Measurements from ENCODE around the gene SLC27A4.

Gene SLC27A4

GRCh38 chr9:128394379-128395168, 54.2 kb downstream of the SLC27A4 start:
- H3K27me3 ChIP-seq (replicated peaks in 2 of 5; ENCODE audit: control insufficient read depth in 4 of 5, insufficient read depth in 5 of 5, low read length in 4 of 5), result no peaks in the 10 kb centered on the region
- no peaks in the 10 kb centered on the region for H3K9me3 ChIP-seq (ENCODE audit: control extremely low read depth in 1 of 5, control insufficient read depth in 4 of 5, insufficient read depth in 2 of 5, low read depth in 1 of 5, low read length in 4 of 5)
- no peak for DNase-seq
- no peak overlapping the region for H3K27ac ChIP-seq (ENCODE audit: insufficient read depth in 1 of 2, low read depth in 1 of 2, low read length in 2 of 2, poor library complexity in 1 of 2, severe bottlenecking in 2 of 2)
- CTCF ChIA-PET, result no interaction called here
- POLR2A ChIA-PET, result interaction anchor here (0.6 kb wide), 1 partner anchor 107 kb away, joined by 3 read pairs; no protein-coding TSS in a partner anchor
- H3K36me3 ChIP-seq (ENCODE audit: control insufficient read depth in 4 of 4, insufficient read depth in 4 of 4, low read length in 3 of 4), result peaks cover 2 to 31% (median 18%) of the 10 kb centered on the region in 4 experiments
- 87% methylated on average over 3 of the region's 9 CpGs for WGBS (ENCODE audit: insufficient coverage)
- peaks cover 0 to 9% (median 8%) of the 10 kb centered on the region in 4 experiments for H3K4me1 ChIP-seq (ENCODE audit: control extremely low read depth in 1 of 4, control insufficient read depth in 4 of 4, insufficient read depth in 4 of 4, low read length in 3 of 4)
- H3K4me3 ChIP-seq (ENCODE audit: control insufficient read depth in 1 of 7, extremely low read depth in 1 of 7, insufficient read depth in 4 of 7, low read depth in 2 of 7, low read length in 6 of 7), result no peak overlapping the region

- peak overlapping the region in 3 of 7 experiments; percentile 11 to 64 (median 39) for H3K4me3 ChIP-seq (ENCODE audit: control insufficient read depth in 1 of 7, extremely low read depth in 1 of 7, insufficient read depth in 4 of 7, low read depth in 2 of 7, low read length in 6 of 7)
- ChIA-PET CTCF (interaction anchor here (0.6 to 1.7 kb wide), 7 partner anchors 10 to 417 kb away, joined by 3 to 5 read pairs (median 4); no protein-coding TSS in a partner anchor), POLR2A (no interaction called here)
- peaks cover 0 to 9% (median 8%) of the 10 kb centered on the region in 4 experiments for H3K4me1 ChIP-seq (ENCODE audit: control extremely low read depth in 1 of 4, control insufficient read depth in 4 of 4, insufficient read depth in 4 of 4, low read length in 3 of 4)
- peak; percentile 30 to 67 (median 63) for DNase-seq
- H3K27me3 ChIP-seq (replicated peaks in 2 of 5; ENCODE audit: control insufficient read depth in 4 of 5, insufficient read depth in 5 of 5, low read length in 4 of 5), result no peaks in the 10 kb centered on the region
- WGBS (ENCODE audit: insufficient coverage), result 6% methylated on average over 18 of the region's 19 CpGs
- no peak overlapping the region for H3K27ac ChIP-seq (ENCODE audit: insufficient read depth in 1 of 2, low read depth in 1 of 2, low read length in 2 of 2, poor library complexity in 1 of 2, severe bottlenecking in 2 of 2)
- peaks cover 0 to 7% (median 4%) of the 10 kb centered on the region in 4 experiments for H3K36me3 ChIP-seq (ENCODE audit: control insufficient read depth in 4 of 4, insufficient read depth in 4 of 4, low read length in 3 of 4)
- no peaks in the 10 kb centered on the region for H3K9me3 ChIP-seq (ENCODE audit: control extremely low read depth in 1 of 5, control insufficient read depth in 4 of 5, insufficient read depth in 2 of 5, low read depth in 1 of 5, low read length in 4 of 5)
Measured at GRCh38 chr9:128396970-128397613, 56.8 kb downstream of the SLC27A4 start.

DNA sequence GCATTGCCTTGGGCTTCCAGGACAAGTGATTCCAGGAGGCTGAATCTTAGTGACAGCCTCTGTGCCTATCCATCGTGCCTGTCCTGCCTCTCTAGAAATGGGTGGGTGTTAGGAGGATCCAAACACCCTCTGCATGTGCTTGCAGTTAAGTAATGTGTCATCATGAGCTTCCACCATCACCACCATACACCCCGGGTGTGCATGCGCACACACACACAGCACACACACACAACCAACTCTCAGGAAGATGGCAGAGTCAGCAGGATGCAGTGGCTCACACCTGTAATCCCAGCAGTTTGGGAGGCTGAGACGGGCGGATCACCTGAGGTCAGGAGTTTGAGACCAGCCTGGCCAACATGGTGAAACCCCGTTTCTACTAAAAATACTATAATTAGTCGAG, 57.5 kb downstream of the SLC27A4 start:
- Histone ChIP-seq H3K4me1 (ENCODE audit: control extremely low read depth in 1 of 4, control insufficient read depth in 4 of 4, insufficient read depth in 4 of 4, low read length in 3 of 4) (peaks cover 0 to 9% (median 8%) of the 10 kb centered on the region in 4 experiments), H3K27ac (ENCODE audit: insufficient read depth in 1 of 2, low read depth in 1 of 2, low read length in 2 of 2, poor library complexity in 1 of 2, severe bottlenecking in 2 of 2) (no peak overlapping the region), H3K36me3 (ENCODE audit: control insufficient read depth in 4 of 4, insufficient read depth in 4 of 4, low read length in 3 of 4) (peaks cover 0 to under 1% (median 0%) of the 10 kb centered on the region in 4 experiments), H3K4me3 (ENCODE audit: control insufficient read depth in 1 of 7, extremely low read depth in 1 of 7, insufficient read depth in 4 of 7, low read depth in 2 of 7, low read length in 6 of 7) (no peak overlapping the region), H3K27me3 (replicated peaks in 2 of 5; ENCODE audit: control insufficient read depth in 4 of 5, insufficient read depth in 5 of 5, low read length in 4 of 5) (no peaks in the 10 kb centered on the region), H3K9me3 (ENCODE audit: control extremely low read depth in 1 of 5, control insufficient read depth in 4 of 5, insufficient read depth in 2 of 5, low read depth in 1 of 5, low read length in 4 of 5) (no peaks in the 10 kb centered on the region)
- ChIA-PET CTCF (interaction anchor here (1.1 to 1.7 kb wide), 2 partner anchors 9 to 13 kb away, joined by 4 to 5 read pairs; no protein-coding TSS in a partner anchor), POLR2A (interaction anchor here (0.5 kb wide), 1 partner anchor 22 kb away, joined by 4 read pairs; no protein-coding TSS in a partner anchor)
- 95% methylated on average over 4 of the region's 7 CpGs for WGBS (ENCODE audit: insufficient coverage)
- DNase-seq, result no peak

DNA sequence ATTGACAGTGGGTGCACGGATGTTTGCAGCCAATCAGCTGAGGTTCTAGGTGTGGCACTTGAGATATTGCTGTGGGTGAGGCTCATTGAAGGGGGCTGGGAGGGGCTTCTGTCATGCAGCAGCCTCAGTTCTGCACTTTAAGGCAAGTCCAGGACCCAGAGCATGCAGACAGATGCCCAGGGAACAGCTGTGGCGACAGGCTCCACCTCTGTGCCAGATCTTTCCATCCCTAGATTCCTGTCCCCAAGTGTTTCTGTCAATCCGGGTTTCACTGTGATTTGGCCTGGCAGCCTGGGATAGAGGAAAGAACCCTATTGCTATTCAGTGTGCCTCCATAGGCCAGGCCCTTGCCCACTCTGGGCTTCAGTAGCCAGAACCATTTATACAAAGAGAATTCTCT, 59.5 kb downstream of the SLC27A4 start:
- 85% methylated on average over 3 of the region's 3 CpGs for WGBS (ENCODE audit: insufficient coverage)
- Histone ChIP-seq H3K9me3 (ENCODE audit: control extremely low read depth in 1 of 5, control insufficient read depth in 4 of 5, insufficient read depth in 2 of 5, low read depth in 1 of 5, low read length in 4 of 5) (no peaks in the 10 kb centered on the region), H3K36me3 (ENCODE audit: control insufficient read depth in 4 of 4, insufficient read depth in 4 of 4, low read length in 3 of 4) (no peaks in the 10 kb centered on the region), H3K4me1 (ENCODE audit: control extremely low read depth in 1 of 4, control insufficient read depth in 4 of 4, insufficient read depth in 4 of 4, low read length in 3 of 4) (peaks cover 0 to 9% (median 8%) of the 10 kb centered on the region in 4 experiments), H3K4me3 (ENCODE audit: control insufficient read depth in 1 of 7, extremely low read depth in 1 of 7, insufficient read depth in 4 of 7, low read depth in 2 of 7, low read length in 6 of 7) (no peak overlapping the region), H3K27me3 (replicated peaks in 2 of 5; ENCODE audit: control insufficient read depth in 4 of 5, insufficient read depth in 5 of 5, low read length in 4 of 5) (no peaks in the 10 kb centered on the region), H3K27ac (ENCODE audit: insufficient read depth in 1 of 2, low read depth in 1 of 2, low read length in 2 of 2, poor library complexity in 1 of 2, severe bottlenecking in 2 of 2) (no peak overlapping the region)
- no peak for DNase-seq
- ChIA-PET CTCF (interaction anchor here (1.5 kb wide), 1 partner anchor 20 kb away, joined by 4 read pairs; no protein-coding TSS in a partner anchor), POLR2A (no interaction called here)

DNA sequence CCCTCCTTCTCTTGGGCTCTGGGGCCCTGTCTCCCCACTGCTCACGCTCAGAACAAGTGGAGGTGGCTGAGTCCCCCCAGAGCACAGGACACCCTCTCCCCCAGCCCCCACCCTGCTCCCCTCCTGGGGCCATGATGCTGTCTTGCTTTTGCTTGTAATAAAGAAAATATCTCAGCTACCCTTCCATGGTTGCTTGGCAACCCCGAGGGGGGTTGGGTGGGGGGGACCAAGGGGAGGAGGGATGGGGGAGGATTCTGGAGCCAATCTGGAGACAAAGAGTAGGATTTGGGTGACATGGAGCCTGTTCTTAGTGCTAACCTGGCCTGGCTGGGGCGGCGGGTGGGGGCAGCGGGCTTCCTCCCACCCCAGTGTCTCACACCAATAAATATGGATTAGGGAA, 64.2 kb downstream of the SLC27A4 start:
- Histone ChIP-seq H3K4me3 (ENCODE audit: control insufficient read depth in 1 of 7, extremely low read depth in 1 of 7, insufficient read depth in 4 of 7, low read depth in 2 of 7, low read length in 6 of 7) (no peak overlapping the region), H3K27me3 (replicated peaks in 2 of 5; ENCODE audit: control insufficient read depth in 4 of 5, insufficient read depth in 5 of 5, low read length in 4 of 5) (peaks cover 2 to 20% (median 9%) of the 10 kb centered on the region in 5 experiments), H3K4me1 (ENCODE audit: control extremely low read depth in 1 of 4, control insufficient read depth in 4 of 4, insufficient read depth in 4 of 4, low read length in 3 of 4) (peaks cover 0 to 2% (median 0%) of the 10 kb centered on the region in 4 experiments), H3K27ac (ENCODE audit: insufficient read depth in 1 of 2, low read depth in 1 of 2, low read length in 2 of 2, poor library complexity in 1 of 2, severe bottlenecking in 2 of 2) (no peak overlapping the region), H3K36me3 (ENCODE audit: control insufficient read depth in 4 of 4, insufficient read depth in 4 of 4, low read length in 3 of 4) (no peaks in the 10 kb centered on the region), H3K9me3 (ENCODE audit: control extremely low read depth in 1 of 5, control insufficient read depth in 4 of 5, insufficient read depth in 2 of 5, low read depth in 1 of 5, low read length in 4 of 5) (no peaks in the 10 kb centered on the region)
- no peak for DNase-seq
- no CpG with 5 or more reads among the region's 5 CpGs for WGBS (ENCODE audit: insufficient coverage)
- ChIA-PET CTCF (no interaction called here), POLR2A (interaction anchor here (0.5 kb wide), 2 partner anchors 21 to 78 kb away, joined by 3 to 7 read pairs; no protein-coding TSS in a partner anchor)

DNA sequence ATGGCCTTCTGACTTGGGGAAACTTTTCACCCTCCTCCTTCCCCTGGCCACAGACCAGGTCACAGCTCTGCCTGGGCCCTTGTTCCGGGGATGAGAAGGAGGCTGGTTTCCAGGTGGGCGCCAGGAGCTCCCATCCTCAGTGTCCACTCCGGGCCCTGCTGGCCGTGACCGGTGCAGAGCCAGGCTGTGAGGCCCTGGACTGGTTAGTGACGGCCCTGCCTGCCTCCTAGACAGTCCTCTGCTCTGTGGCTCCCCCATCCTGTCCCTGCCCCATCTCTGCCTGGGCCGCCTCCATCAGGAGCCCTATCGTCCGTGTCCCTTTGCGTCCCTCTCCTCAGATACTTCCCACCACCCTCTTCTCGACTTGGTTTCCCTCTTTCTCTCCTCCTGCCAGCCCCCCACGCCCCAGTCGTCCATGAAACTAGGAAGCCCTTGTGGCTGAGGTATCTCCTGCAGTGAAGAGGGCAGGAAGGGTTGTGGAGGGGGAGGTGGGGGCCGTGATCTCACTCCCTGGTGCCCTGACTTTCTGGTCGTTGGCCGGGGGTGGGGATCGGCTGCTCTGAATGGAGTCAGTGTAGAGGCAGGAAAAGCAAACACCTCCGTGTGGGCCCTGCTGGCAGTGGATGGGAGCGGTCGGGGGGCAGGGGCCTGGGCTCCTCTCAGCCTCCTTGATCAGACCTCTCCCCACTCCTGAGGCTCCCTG, 64.9 kb downstream of the SLC27A4 start:
- no peak for DNase-seq
- ChIA-PET CTCF (no interaction called here), POLR2A (interaction anchor here (0.5 kb wide), 1 partner anchor 77 kb away, joined by 3 read pairs; no protein-coding TSS in a partner anchor)
- Histone ChIP-seq H3K4me3 (ENCODE audit: control insufficient read depth in 1 of 7, extremely low read depth in 1 of 7, insufficient read depth in 4 of 7, low read depth in 2 of 7, low read length in 6 of 7) (no peak overlapping the region), H3K27me3 (replicated peaks in 2 of 5; ENCODE audit: control insufficient read depth in 4 of 5, insufficient read depth in 5 of 5, low read length in 4 of 5) (peaks cover 7 to 27% (median 14%) of the 10 kb centered on the region in 5 experiments), H3K27ac (ENCODE audit: insufficient read depth in 1 of 2, low read depth in 1 of 2, low read length in 2 of 2, poor library complexity in 1 of 2, severe bottlenecking in 2 of 2) (no peak overlapping the region), H3K36me3 (ENCODE audit: control insufficient read depth in 4 of 4, insufficient read depth in 4 of 4, low read length in 3 of 4) (no peaks in the 10 kb centered on the region), H3K4me1 (ENCODE audit: control extremely low read depth in 1 of 4, control insufficient read depth in 4 of 4, insufficient read depth in 4 of 4, low read length in 3 of 4) (peaks cover 0 to 2% (median 0%) of the 10 kb centered on the region in 4 experiments), H3K9me3 (ENCODE audit: control extremely low read depth in 1 of 5, control insufficient read depth in 4 of 5, insufficient read depth in 2 of 5, low read depth in 1 of 5, low read length in 4 of 5) (no peaks in the 10 kb centered on the region)
- 83% methylated on average over 10 of the region's 20 CpGs for WGBS (ENCODE audit: insufficient coverage)

Data from common myeloid progenitor, CD34-positive (primary cell).